GM19239 (cell line): ENCODE data around the gene SPAG17.
A peak's percentile ranks its signal among the peaks of the same experiment; 100 is the strongest.

Source experiments
- DNase-seq: peaks from one replicate; pipeline ENCODE4 v3.0.0; 2011; ENCODE audit warnings: low spot score; ENCODE audit not compliant: insufficient read length
- FAIRE-seq: peaks from 2 replicates; lab custom pipeline; 2011; peaks lifted over from hg19 to GRCh38; lab: Jason Lieb, UNC

Gene SPAG17

DNA sequence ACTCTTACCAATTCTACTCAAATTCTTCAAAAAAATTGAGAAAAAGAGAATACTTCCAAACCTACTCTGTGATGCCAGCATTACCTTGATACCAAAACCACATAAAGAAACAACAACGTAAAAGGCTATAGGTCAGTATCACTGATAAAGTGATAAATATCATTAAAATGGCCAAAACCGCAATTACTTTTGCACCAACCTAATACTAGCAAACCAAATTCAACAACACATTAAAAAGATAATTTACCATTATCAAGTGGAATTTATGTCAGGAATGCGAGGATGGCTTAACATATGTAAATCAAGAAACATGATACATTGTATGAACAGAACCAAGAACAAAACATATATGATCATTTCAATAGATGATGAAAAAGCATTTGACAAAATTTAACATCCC, 7.0 kb downstream of the SPAG17 start:
- DNase-seq (no peak), FAIRE-seq (no peak)

DNA sequence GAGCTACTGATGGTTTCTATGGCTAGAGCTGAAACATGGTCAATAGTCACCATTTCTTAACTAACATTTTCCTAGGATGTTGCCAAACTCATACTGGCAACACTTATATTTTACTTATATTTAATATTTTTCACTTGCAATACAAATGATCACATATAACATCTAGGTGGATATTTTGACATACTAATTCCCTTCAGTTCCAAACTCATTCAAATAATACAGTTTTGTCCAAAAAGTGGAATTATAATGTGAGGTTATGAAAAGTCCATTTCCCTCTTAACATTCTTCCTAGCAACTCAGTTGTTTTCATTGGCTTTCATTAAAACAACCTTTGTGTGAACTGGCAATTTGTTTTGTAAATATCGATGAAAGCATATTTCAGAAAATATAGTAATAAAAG, 16.0 kb downstream of the SPAG17 start:
- DNase-seq, result no peak
- FAIRE-seq, result no peak

DNA sequence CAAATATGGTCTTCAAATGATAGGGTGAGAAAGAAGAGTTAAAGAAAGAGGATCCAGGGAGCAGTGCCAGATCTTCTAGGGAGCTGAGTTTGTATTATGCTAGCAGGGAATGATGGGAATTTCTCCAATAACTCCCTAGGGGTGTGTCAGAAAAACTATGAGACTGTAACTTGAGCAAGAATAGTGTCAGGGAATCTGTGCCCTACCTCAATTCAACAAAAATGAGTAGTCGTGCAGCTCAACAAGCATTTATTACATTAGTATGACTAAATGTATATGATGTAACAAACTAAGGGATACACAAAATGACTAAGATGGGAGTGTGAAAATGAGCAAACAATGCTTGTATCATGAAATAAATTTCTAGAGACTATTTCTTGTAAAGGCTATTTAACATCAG, 24.2 kb downstream of the SPAG17 start:
- DNase-seq (no peak), FAIRE-seq (no peak)

- FAIRE-seq (no peak), DNase-seq (no peak)
These were observed 25.5 kb downstream of the SPAG17 start for GRCh38 chr1:118159569-118159968.

- DNase-seq (no peak), FAIRE-seq (no peak)
These were observed 26.1 kb downstream of the SPAG17 start for GRCh38 chr1:118158924-118159323.

DNA sequence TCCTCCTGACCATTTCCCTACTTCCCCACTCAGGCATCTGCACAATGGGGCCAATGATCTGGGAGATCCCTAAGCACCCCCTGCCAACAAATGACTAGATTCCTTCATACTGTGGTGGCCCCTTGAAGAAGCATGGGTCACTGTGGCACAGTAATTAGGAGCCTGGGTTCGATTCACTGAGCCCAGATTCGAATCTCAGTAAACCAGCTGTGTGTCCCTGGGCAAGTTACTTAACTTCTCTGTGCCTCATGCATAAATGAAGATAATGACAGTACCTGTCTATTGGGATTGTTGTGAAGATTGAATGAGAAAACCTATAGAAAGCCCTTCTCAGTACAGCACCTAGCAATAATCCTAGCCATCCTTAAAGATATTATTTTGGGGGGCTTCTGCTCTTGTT, 27.5 kb downstream of the SPAG17 start:
- DNase-seq, result no peak
- no peak for FAIRE-seq

GRCh38 chr1:118155106-118155505, 29.9 kb downstream of the SPAG17 start:
- FAIRE-seq, result no peak
- no peak for DNase-seq

DNA sequence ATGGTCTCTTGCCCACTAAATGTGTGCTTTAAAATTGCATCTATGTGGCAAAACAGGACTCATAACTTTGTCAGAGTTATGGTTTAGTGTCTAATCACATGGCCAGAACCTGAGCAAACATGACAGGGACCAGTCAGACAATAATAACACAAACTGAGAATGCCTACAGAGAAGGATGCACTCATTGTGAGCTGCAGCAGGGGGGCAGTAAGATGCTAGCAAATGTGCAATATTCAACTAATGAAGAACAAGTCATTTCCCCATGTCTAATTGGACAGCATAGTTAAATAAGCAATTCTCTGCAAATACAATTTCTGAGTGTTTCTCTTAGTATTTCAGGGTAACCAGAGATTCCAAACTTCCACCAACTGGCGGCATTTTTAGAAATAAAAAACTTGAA, 30.8 kb downstream of the SPAG17 start:
- FAIRE-seq (no peak), DNase-seq (no peak)

- peak; percentile 78 for FAIRE-seq
These were observed 33.6 kb downstream of the SPAG17 start for GRCh38 chr1:118151312-118151937.

DNA sequence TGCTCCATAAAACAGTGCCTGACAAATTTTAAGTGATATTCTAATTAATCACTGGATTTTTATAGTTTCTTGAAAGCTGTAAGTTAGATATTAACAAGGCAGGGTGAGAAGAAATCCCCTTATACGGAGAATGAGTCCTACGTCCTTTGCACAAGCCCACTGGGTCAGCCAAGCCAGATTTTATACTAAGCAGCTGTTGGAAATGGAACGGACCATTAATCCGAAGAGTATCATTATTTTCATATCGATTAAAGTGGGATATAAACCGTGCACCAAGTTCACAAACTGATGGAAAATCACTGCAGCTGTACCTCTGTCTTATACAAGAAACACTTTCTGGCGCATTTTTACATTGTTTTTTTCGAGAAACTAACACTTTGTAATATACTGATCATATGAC, 35.2 kb downstream of the SPAG17 start:
- FAIRE-seq (no peak), DNase-seq (no peak)

More at GRCh38 chr1:118151312-118151937, 33.6 kb downstream of the SPAG17 start:
- no peak for DNase-seq

DNA sequence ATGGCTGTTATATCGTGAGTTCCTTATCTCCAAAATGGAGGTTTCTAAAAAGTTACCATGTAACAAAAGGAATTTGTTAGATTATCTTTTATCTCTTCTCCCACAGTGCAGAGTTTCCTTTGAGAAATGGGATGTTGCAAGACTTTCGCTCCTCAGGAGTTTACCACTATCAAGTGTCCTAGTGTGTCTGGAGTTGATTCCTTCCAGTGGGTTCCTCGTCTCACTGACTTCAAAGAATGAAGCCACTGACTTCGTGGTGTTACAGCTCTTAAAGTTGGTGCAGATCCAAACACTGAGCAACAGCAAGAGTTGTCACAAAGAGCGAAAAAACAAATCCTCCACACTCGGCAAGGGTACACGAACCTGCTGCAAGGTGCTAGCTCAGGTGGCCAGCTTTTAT, 37.0 kb downstream of the SPAG17 start:
- DNase-seq (no peak), FAIRE-seq (no peak)

DNA sequence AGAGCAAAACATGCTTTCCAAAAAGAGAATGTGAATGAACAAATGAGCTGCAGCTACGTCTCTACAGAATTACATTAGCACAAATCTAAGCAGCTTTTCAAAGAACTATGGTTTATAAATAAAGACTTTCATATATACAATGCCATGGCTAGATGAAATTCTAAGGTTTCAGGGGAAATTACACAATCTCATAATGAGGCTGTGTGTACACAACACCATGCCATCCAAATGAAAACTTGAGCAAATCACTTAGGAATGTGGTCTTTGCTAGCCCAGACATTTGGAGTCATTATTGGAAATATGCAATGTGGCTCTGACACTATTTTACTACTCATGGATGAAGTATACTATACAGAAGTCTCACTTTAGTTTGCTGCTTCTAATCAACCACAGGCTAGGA, 37.5 kb downstream of the SPAG17 start:
- no peak for DNase-seq
- no peak for FAIRE-seq

- no peak for FAIRE-seq
- DNase-seq, result no peak
These were observed 39.3 kb downstream of the SPAG17 start for GRCh38 chr1:118145721-118146120.

DNA sequence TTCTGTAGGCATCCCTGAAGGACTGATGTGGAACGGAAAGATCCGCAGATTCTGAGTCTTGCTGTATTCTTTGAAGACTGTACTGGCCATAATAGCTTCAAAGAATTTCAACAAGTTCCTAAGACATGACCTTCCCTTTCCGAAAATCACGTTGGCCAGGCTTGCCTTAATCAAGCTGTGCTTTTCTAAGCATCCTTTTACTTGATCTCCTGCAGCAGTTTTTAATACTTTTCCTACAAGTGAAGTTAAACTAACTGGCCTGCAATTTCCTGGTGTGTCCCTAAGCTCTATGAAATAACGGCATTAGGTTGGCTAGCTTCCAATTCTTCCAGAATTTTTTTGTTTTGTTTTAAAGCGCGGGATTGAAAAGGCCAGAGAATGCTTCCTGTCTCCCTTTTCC, 40.3 kb downstream of the SPAG17 start:
- FAIRE-seq (no peak), DNase-seq (no peak)

- no peak for DNase-seq
These were observed 41.2 kb downstream of the SPAG17 start for GRCh38 chr1:118143831-118144230.

DNA sequence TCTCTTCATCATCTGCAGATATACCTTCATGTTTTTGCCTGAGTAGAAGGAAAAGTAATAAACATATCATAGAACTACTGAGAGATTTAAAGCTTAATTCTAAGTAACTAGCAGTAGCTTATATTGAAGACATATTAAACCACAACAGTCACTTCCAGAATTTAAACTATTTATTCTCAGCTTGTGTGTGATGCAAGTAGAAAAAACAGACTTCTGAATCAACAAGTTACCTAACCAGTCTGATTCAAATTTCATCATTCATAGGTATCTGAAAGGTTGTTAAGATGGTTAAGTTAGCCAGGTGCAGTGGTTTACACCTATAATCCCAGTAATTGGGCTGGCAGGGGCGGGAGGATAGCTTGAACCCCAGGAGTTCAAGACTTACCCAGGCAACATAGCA, 41.9 kb downstream of the SPAG17 start:
- DNase-seq (no peak), FAIRE-seq (no peak)

More at GRCh38 chr1:118143831-118144230, 41.2 kb downstream of the SPAG17 start:
- FAIRE-seq, result no peak

- FAIRE-seq (no peak), DNase-seq (no peak)
These were observed 42.5 kb downstream of the SPAG17 start for GRCh38 chr1:118142546-118142945.

- no peak for FAIRE-seq
- DNase-seq, result no peak
These were observed 47.1 kb downstream of the SPAG17 start for GRCh38 chr1:118137900-118138299.

- DNase-seq (peak; percentile 4), FAIRE-seq (peak; percentile 11)
These were observed 48.7 kb downstream of the SPAG17 start for GRCh38 chr1:118136187-118136941.

- DNase-seq, result no peak
- no peak for FAIRE-seq
These were observed 53.0 kb downstream of the SPAG17 start for GRCh38 chr1:118132000-118132399.

DNA sequence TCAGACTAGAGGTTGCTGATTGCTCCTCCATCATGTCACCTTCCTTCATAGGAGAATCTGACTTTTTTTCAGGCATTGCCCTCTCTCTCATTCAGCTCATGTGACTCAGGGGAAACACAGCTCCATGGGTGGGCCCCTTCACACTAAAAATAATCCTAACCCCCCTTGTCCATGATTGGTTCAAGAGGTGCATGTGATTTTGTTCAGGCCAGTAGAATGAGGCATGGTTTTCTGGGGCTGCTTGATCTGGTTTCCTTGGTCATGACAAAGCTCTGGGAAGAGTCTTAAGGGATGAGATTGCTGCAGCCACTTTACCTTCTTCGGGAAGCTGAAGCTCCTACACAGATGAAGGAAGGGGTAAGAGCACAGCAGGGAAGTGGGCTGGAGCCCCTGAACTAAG, 56.3 kb downstream of the SPAG17 start:
- FAIRE-seq (no peak), DNase-seq (no peak)

GRCh38 chr1:118124064-118124463, 61.0 kb downstream of the SPAG17 start:
- no peak for FAIRE-seq
- no peak for DNase-seq
